ENCODE measurements around the gene OR4A15.
A peak's percentile ranks its signal among the peaks of the same experiment; 100 is the strongest.

OR4A15 gene

GRCh38 chr11:55367674-55368073, at the start of gene OR4A15:
Gene OR4A15 (plus strand): TSS chr11:55367974. CDS start chr11:55367974, 0 bp downstream.
- DNase-seq: no peak

- no peak for DNase-seq
Measured at GRCh38 chr11:55324500-55324899, 43.3 kb upstream of the OR4A15 start.

- no peak for DNase-seq
Measured at GRCh38 chr11:55342901-55343300, 24.9 kb upstream of the OR4A15 start, which contains the start of gene OR4A16. Gene OR4A16 (plus strand): TSS chr11:55343201. CDS start chr11:55343201, 0 bp downstream.

- no peak for DNase-seq
Measured at GRCh38 chr11:55345306-55345705, 22.5 kb upstream of the OR4A15 start.

- DNase-seq: no peak
Measured at GRCh38 chr11:55349032-55349431, 18.7 kb upstream of the OR4A15 start.

- peak in 1 of 2 experiments; percentile 31 for DNase-seq
Measured at GRCh38 chr11:55357560-55358184, 10.1 kb upstream of the OR4A15 start.

GRCh38 chr11:55401011-55401410, 33.2 kb downstream of the OR4A15 start:
- no peak for DNase-seq

Data from Kasumi-1 (cell line).